ENCODE results near the gene SCYL2.

DNA sequence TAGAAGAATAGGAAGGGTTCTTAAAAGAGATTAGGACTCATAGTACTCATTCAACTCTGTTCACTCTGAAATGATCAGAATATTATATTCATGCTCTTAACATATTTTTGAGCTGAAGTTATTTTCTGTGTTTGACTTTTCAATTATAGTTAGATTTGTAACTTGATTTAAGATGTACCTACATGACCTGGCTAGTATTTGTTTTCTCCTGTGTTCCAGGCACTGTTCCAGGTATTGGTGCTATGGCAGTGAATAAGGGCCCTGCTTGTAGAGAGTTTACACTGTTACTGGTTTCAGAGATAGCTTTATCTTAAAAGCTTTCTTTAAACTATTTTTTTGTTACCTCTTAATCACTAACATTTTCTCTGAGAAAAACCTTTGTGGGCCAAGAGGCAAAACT is 70.8 kb downstream of the SCYL2 start:
- TF ChIP-seq POLR2A (IDR thresholded peaks at IDR 0.05), result no peak
- no peak for TF ChIP-seq POLR2AphosphoS5 (IDR thresholded peaks at IDR 0.05)
- TF ChIP-seq, protein P1, sequence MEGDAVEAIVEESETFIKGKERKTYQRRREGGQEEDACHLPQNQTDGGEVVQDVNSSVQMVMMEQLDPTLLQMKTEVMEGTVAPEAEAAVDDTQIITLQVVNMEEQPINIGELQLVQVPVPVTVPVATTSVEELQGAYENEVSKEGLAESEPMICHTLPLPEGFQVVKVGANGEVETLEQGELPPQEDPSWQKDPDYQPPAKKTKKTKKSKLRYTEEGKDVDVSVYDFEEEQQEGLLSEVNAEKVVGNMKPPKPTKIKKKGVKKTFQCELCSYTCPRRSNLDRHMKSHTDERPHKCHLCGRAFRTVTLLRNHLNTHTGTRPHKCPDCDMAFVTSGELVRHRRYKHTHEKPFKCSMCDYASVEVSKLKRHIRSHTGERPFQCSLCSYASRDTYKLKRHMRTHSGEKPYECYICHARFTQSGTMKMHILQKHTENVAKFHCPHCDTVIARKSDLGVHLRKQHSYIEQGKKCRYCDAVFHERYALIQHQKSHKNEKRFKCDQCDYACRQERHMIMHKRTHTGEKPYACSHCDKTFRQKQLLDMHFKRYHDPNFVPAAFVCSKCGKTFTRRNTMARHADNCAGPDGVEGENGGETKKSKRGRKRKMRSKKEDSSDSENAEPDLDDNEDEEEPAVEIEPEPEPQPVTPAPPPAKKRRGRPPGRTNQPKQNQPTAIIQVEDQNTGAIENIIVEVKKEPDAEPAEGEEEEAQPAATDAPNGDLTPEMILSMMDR (IDR thresholded peaks at IDR 0.05), result no peak
- no peak for TF ChIP-seq EP300 (IDR thresholded peaks at IDR 0.05)

All from sigmoid colon (tissue), 4 donors.